Measurements from ENCODE around the gene FDXACB1. TPM values are rescaled to one million over a fixed set of nuclear protein-coding genes. Genes with fewer than 3 reads are reported as not detected.

FDXACB1 gene
- total and polyA plus RNA-seq, 9 of the 15 experiments (the other 6 are each of a cell fraction or from before 2014, with no cell fraction given) = 3.2 to 7.5 (median 5.3) TPM

DNA sequence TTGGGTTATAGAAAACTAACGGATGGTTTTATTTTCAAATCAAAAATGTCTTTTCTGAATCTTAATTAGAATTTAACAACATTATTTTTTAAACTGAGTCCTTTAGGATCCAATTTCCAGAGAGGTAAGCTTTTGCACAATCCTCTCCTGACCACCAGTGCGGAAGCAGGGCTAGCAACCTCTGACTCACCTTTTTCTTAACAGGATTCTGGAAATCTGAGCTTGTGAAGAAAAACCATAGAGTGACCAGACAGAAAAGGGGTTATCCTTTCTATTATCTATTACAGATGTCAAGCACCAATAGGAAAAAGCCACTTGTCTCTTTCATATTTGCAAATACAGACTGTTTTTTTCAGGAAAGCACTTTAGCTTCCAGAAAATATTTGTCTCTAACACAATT is 32.9 kb downstream of the FDXACB1 start (continued):
- TF ChIP-seq, protein P1, sequence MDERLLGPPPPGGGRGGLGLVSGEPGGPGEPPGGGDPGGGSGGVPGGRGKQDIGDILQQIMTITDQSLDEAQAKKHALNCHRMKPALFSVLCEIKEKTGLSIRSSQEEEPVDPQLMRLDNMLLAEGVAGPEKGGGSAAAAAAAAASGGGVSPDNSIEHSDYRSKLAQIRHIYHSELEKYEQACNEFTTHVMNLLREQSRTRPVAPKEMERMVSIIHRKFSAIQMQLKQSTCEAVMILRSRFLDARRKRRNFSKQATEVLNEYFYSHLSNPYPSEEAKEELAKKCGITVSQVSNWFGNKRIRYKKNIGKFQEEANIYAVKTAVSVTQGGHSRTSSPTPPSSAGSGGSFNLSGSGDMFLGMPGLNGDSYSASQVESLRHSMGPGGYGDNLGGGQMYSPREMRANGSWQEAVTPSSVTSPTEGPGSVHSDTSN (CRISPR knock-in tag; IDR thresholded peaks at IDR 0.05; ENCODE audit: low read depth) = no peak
- TF ChIP-seq, protein P1 (tag; conservative IDR thresholded peaks at IDR 0.05; ENCODE audit: low read depth) = no peak

- Histone ChIP-seq H3K36me3 (ENCODE audit: control insufficient read depth, insufficient read depth, low read length) (peaks cover 38% of the 10 kb centered on the region), H4K20me1 (replicated peaks; ENCODE audit: control insufficient read depth, insufficient read depth, low read length) (no peaks in the 10 kb centered on the region), H3K4me1 (replicated peaks in 1 of 2; ENCODE audit: control insufficient read depth in 2 of 2, insufficient read depth in 2 of 2, low read length in 2 of 2) (peaks cover 0 to 3% of the 10 kb centered on the region in 2 experiments; a peak in 2 of 5 replicates), H3K9me1 (ENCODE audit: control insufficient read depth, insufficient read depth, low read length) (no peaks in the 10 kb centered on the region), H2AFZ (ENCODE audit: low read depth, low read length) (no peak overlapping the region), H3K4me2 (ENCODE audit: insufficient read depth, low read length) (no peak overlapping the region), H3K27ac (ENCODE audit: extremely low read depth, low read depth, low read length) (no peak overlapping the region), H3K79me2 (ENCODE audit: control insufficient read depth, insufficient read depth, low read length) (no peaks in the 10 kb centered on the region), H3K27me3 (ENCODE audit: control insufficient read depth in 2 of 2, insufficient read depth in 2 of 2, low read length in 2 of 2) (no peaks in the 10 kb centered on the region), H3K4me3 (no peak overlapping the region), H3K9me3 (replicated peaks; ENCODE audit: control insufficient read depth, insufficient read depth, low read depth, low read length) (no peaks in the 10 kb centered on the region), H3K9ac (ENCODE audit: insufficient read depth in 1 of 2, low read depth in 2 of 2, low read length in 2 of 2) (no peak overlapping the region)
- intact Hi-C loops (cut with micrococcal nuclease) = no loop called here
- no TSS peak for BruUV-seq (replicated peaks)
- in situ Hi-C loops (cut with MboI) = loop anchor here (10.0 kb wide), 1 partner anchor 391 kb away; no protein-coding TSS in a partner anchor
- CTCF ChIA-PET (ENCODE audit: low intra/inter-chr PET ratio) = no interaction called here
- POLR2A ChIA-PET = interaction anchor here (0.9 to 1.8 kb wide), 3 partner anchors 11 to 79 kb away, joined by 3 to 4 read pairs (median 4); partner anchors contain the start of gene PPP2R1B
- 80% methylated on average over 7 of the region's 7 CpGs for WGBS (ENCODE audit: insufficient coverage, low coverage, missing lambda C conversion rate)
- TF ChIP-seq ZNF436 (CRISPR knock-in tag; IDR thresholded peaks at IDR 0.05) (no peak), CLOCK (CRISPR knock-in tag; IDR thresholded peaks at IDR 0.05; ENCODE audit: borderline replicate concordance) (no peak), MAZ (CRISPR knock-in tag; conservative IDR thresholded peaks at IDR 0.05 in 1 of 2, IDR thresholded peaks at IDR 0.05 in 1 of 2) (no peak), ZKSCAN1 (IDR thresholded peaks at IDR 0.05; ENCODE audit: low read depth, low read length) (no peak), HLTF (IDR thresholded peaks at IDR 0.05) (no peak)
- DNase-seq (ENCODE audit: extremely low read depth in 1 of 4, low spot score in 3 of 4) = no peak
- no peak for FAIRE-seq
- ATAC-seq = no peak
Observed at GRCh38 chr11:111845276-111846028, 33.5 kb downstream of the FDXACB1 start.

Data from K562 (cell line).